ENCODE results near the gene MCMBP.

DNA sequence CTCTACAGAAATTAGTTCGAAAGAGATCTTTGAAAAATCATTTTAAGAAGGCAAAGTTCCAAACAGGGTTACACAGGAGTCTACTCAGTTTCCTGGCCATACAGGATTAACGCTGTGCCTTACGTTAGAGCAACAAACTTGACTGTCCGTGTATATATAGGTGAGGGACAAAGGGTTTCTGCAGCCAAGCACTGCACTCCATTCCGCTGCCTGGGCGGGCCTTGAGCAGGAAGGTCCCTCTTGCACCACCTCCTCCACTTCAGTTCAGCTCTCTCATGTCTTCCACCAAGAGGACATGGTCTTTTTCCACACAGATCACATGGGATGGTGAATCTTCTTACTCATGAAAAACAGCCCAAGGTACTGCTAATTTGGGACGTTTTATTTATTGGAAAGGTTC lies 43.2 kb downstream of the MCMBP start:
- TF ChIP-seq POLR2A (IDR thresholded peaks at IDR 0.05) (no peak), POLR2AphosphoS5 (IDR thresholded peaks at IDR 0.05) (no peak)
- TF ChIP-seq, protein P1, sequence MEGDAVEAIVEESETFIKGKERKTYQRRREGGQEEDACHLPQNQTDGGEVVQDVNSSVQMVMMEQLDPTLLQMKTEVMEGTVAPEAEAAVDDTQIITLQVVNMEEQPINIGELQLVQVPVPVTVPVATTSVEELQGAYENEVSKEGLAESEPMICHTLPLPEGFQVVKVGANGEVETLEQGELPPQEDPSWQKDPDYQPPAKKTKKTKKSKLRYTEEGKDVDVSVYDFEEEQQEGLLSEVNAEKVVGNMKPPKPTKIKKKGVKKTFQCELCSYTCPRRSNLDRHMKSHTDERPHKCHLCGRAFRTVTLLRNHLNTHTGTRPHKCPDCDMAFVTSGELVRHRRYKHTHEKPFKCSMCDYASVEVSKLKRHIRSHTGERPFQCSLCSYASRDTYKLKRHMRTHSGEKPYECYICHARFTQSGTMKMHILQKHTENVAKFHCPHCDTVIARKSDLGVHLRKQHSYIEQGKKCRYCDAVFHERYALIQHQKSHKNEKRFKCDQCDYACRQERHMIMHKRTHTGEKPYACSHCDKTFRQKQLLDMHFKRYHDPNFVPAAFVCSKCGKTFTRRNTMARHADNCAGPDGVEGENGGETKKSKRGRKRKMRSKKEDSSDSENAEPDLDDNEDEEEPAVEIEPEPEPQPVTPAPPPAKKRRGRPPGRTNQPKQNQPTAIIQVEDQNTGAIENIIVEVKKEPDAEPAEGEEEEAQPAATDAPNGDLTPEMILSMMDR (IDR thresholded peaks at IDR 0.05) = no peak
